GM10266 (cell line): ENCODE data around the gene GCSAML.

Experiments
- DNase-seq: peaks from one replicate; pipeline ENCODE4 v3.0.0; 2012; ENCODE audit errors: extremely low spot score
- TF ChIP-seq, protein P1 (sequence below): IDR thresholded peaks from 2 replicates; pipeline ENCODE4 v1.5.1; 2012; ENCODE audit warnings: mild to moderate bottlenecking, low read depth; ENCODE audit not compliant: control insufficient read depth, insufficient read depth; ENCODE audit errors: missing control alignments

Gene GCSAML

DNA sequence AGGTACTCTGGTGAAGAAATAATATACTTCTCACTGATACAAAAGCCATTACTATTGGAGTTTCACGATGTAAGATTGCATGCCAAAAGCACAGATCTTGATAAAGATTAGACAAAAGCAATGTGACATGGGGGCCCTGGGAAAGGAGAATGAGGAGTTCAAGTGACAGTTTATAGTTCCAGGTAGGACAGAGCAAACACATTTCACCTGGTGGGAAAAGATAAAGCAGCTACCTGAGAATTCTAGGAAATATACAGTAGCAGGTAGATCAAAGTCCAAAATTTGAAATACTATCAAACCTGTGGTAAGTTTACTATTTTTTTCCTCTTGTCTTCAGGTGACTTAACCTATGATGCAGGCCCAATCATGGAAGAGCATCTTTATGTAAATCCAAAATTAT is 64.5 kb downstream of the GCSAML start:
- no peak for DNase-seq
- TF ChIP-seq, protein P1, sequence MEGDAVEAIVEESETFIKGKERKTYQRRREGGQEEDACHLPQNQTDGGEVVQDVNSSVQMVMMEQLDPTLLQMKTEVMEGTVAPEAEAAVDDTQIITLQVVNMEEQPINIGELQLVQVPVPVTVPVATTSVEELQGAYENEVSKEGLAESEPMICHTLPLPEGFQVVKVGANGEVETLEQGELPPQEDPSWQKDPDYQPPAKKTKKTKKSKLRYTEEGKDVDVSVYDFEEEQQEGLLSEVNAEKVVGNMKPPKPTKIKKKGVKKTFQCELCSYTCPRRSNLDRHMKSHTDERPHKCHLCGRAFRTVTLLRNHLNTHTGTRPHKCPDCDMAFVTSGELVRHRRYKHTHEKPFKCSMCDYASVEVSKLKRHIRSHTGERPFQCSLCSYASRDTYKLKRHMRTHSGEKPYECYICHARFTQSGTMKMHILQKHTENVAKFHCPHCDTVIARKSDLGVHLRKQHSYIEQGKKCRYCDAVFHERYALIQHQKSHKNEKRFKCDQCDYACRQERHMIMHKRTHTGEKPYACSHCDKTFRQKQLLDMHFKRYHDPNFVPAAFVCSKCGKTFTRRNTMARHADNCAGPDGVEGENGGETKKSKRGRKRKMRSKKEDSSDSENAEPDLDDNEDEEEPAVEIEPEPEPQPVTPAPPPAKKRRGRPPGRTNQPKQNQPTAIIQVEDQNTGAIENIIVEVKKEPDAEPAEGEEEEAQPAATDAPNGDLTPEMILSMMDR, result no peak

DNA sequence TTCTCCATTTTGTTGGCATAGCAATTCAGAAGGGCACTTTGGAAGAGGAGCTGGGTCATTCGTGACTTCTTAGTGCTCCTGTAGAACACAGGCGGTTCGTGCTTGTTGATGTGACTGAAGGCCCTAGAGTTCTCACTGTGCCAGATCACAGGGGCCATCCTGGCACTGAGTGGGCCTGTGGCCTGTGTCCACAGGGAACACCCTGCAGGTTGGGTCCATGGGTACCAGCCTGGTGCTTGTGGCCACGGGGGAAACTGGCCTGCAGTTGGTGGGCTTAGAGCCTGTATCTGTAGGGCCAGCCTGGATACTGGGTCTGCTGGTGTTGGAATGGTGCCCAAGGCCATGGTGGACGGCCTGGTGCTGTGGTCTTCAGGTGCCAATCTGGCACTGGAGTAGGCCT is 65.7 kb downstream of the GCSAML start:
- TF ChIP-seq, protein P1, result no peak
- DNase-seq, result no peak
